ENCODE data around the gene GNAQ.

- no peak for TF ChIP-seq CTCF (IDR thresholded peaks at IDR 0.05; ENCODE audit: borderline replicate concordance, extremely low read depth, low read length, poor library complexity, severe bottlenecking)
- TF ChIP-seq EZH2 (IDR thresholded peaks at IDR 0.05; ENCODE audit: borderline replicate concordance, low read depth, low read length, severe bottlenecking), result no peak
These were observed 354.2 kb downstream of the GNAQ start for GRCh38 chr9:77677397-77677796.

Data from DND-41 (cell line).